Fibroblast of skin of scalp (primary cell): ENCODE measurements around the gene NRSN1.

Experiments used
- DNase-seq: peaks from one replicate; pipeline ENCODE4 v3.0.0-alpha.2; 2013

The NRSN1 gene

GRCh38 chr6:24145690-24146131, 19.7 kb downstream of the NRSN1 start:
- DNase-seq = no peak

DNA sequence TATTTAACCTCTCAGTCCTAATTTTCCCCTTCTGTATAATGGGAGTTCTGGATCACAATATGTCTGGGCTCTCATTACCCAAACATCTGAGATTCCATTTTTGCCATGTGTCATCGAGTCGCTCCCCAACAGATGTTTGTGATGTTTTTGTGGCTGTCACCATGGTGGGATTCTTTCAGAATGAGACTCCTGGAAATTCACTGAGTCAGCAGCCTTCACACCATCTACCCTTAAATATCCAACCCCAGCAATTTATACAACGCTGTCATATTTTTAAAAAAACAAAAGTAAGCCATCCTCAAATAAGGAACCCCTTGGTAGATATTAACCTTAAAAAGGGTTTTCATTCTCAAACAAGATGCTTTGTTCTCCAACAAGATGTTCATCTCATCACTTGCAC, 20.9 kb downstream of the NRSN1 start:
- no peak for DNase-seq

DNA sequence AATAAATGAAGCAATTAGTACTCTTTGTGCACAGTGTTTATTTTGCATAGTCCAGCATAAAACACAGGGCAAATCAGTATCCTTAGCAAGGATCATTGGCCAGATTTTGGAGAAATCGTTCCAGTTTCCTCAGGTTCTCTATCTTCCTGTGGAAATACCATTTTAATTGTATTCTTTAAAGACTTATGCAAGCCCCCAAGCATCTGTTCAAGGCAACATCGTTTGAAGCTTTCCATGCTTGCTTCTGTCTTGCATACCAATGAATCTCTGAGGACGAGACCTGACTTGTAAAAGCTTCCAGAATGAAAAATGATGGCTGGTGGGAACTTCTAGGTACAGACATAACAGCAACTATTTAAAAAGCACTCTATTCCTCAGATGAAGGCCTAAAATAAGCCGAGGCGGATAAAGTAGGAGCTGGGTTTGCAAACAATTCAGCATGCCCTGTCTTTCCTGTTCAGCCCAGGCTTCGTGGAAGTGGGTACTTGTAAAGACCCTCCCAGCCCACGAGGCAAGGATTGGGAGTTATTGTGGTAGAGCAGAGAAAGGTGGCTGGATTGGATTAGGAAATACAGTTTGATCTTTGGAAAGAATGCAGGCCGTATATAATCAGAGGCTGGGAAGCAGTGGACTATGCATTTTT, 21.6 kb downstream of the NRSN1 start:
- no peak for DNase-seq

DNA sequence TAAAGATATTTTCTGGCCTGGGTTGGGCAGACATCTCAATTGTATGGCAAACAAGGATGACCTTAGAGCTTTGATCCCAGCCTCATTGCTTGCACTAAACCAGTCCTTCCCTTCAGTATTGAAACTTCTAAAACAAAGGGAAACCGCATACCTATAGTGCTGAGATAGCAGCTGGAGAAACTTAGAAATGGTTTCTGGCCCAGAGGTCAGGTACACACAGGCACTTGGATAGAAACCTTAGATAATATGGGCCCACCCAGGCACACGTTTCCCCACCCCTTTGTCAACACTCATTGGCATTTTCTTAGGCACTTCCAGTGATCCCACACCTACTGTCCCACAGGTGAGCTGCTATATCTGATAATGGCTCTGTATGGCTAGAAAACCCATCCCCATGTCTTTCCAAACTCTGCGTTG, 22.1 kb downstream of the NRSN1 start:
- no peak for DNase-seq

GRCh38 chr6:24148684-24149083, 22.7 kb downstream of the NRSN1 start:
- no peak for DNase-seq

DNA sequence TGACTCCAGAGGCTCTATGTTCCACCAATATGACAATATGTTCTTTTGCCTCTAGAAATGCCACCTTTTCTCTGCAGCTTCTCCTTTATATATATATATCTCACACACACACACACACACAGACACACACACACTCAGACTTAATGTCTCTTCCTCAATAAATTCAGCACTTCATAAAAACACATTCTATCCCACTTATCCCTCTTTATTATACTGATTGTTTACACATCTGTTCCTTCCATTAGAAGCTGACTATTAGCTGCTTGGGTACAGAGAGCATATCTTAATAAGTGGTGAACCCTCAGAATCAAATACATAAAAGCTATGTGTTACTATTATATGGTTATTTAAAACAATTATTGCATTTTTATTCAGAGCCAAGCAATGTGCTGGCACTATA, 23.3 kb downstream of the NRSN1 start:
- DNase-seq = no peak

DNA sequence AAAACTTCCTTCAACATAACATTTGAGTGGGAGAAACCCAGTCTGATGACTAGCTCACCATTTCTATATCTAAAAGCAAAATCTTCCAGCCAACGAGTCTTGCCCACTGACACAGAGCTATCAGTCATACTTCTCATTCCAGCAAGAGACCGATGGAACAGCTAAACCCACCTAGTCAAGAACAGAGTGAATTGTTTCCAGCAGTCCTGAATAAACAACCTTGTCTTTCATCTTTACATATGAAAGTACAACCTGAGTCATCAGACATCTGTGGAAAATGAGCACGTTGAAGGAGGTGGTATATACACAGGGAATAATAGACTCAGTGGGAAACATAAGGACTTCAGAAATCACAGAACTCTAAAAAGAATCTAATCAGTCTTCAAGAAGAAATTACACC, 23.8 kb downstream of the NRSN1 start:
- no peak for DNase-seq

GRCh38 chr6:24152014-24152413, 26.0 kb downstream of the NRSN1 start:
- no peak for DNase-seq

DNA sequence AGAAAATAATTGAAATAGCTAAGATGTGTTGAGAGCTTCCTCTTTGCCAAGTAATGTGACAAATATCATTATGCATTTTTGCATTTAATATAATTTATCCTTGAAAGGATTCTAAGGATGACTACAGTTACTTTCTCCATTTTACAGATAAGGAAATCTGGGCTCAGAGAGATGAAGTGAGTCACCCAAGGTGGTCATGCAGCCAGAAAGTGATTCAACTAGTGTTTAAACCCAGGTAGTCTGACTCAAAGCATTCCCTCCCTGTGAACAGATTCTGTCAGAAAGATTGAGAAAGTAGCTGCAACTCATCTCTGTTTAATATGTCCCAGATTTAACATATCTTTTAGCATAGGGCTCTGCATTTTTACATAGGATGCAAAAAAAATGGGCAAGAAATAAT, 28.1 kb downstream of the NRSN1 start:
- no peak for DNase-seq

DNA sequence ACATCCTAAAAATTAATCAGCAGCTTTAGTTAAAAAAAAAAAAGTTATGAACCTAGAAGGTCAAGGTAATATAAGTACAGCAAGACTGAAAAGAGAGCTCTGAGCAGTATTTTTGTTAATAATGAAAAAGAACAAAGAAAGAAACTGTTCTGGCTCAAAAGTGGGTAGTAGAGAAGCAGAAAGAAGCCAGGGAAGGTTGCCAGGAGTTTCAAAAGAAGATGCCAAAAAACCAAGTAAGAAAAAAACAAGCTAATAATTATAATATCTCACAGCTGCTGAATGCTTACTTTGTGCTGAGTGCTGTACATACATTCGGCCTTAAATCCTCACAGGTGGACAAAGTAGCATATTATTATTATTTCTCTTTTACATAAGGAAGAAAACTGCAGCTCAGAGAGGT, 31.9 kb downstream of the NRSN1 start:
- DNase-seq = no peak

GRCh38 chr6:24183584-24183983, 57.6 kb downstream of the NRSN1 start:
- DNase-seq = no peak

GRCh38 chr6:24186349-24186748, 60.3 kb downstream of the NRSN1 start:
- no peak for DNase-seq

GRCh38 chr6:24187965-24188577, 62.1 kb downstream of the NRSN1 start:
- DNase-seq = no peak

DNA sequence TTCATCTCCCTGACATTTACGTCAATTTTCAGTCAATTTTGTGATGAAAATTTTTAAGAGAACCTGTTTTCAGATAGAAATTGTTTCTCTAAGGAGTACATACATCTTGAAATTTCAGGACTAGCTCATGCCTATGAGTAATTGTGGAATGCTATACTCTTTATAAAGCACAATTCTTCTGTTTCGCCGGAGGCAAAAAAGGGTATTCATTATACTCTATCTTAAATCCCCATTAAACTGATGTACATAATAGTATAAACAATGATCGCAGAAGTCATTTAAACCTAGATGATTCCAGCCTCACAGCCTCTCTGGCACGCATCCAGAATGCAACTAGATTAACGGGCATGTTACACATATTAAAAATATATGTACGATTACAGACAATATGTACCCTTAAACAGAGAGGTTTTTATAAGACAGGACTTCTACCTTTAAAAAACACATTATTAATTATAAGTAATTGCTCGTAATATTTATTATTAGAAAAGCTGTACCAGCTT, 62.6 kb downstream of the NRSN1 start:
- DNase-seq = no peak

DNA sequence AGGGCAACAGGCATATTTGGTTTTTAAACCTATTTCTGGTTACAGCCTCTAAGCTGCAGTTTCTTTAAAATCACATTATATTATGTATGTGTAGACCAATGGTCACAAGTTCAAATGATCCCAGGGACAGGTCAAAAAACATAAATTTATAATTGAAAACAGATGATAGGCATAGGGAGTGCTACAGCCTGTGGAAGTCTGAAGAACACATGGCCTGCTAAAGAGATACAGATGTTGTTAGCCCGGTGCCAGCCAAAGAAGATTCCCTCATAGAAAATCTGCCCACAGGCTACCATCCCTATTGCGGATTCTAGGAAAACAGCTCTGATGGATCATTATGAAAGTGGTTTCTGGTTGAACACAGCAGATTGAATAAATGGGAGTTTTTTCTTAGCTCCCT, 65.3 kb downstream of the NRSN1 start:
- DNase-seq = no peak

GRCh38 chr6:24193364-24193763, 67.3 kb downstream of the NRSN1 start:
- no peak for DNase-seq

- DNase-seq = no peak
Observed at GRCh38 chr6:24194978-24195700, 69.1 kb downstream of the NRSN1 start.

- no peak for DNase-seq
Observed at GRCh38 chr6:24195836-24196597, 70.0 kb downstream of the NRSN1 start.
